CD14-positive monocyte (primary cell): ENCODE data around the gene TMA7. TPM values are rescaled to one million over a fixed set of nuclear protein-coding genes. Genes with fewer than 3 reads are reported as not detected.

Experiments
- DNase-seq, 3 donors: peaks; one replicate each; pipeline ENCODE4 v3.0.0-alpha.2; 2011 to 2022
- H2AFZ ChIP-seq: 2 replicates; pipeline ENCODE4 v1.6.0; 2012; ENCODE audit warnings: mild to moderate bottlenecking, low read depth, low read length, inconsistent platforms; ENCODE audit not compliant: insufficient read depth, poor library complexity, severe bottlenecking
- H3K27ac ChIP-seq, 2 donors: 1 replicate in 1 of 2; 2 replicates in 1 of 2; pipeline ENCODE4 v1.5.1; 2012 to 2013; ENCODE audit warnings: low read length in 2 of 2, control low read depth in 1 of 2, inconsistent platforms in 1 of 2, low read depth in 1 of 2, mild to moderate bottlenecking in 1 of 2
- H3K27me3 ChIP-seq, 2 donors: one replicate each; pipeline versions ENCODE4 v1.6.0 to v1.6.1; 2011 to 2013; ENCODE audit warnings: low read length in 2 of 2; ENCODE audit not compliant: control insufficient read depth in 2 of 2, insufficient read depth in 2 of 2
- H3K36me3 ChIP-seq, 2 donors: replicated peaks in 1 of 2; 1 replicate in 1 of 2; 2 replicates in 1 of 2; pipeline versions ENCODE4 v1.5.1 to v1.6.1; 2012 to 2013; ENCODE audit warnings: low read length in 2 of 2, control low read depth in 1 of 2, inconsistent platforms in 1 of 2, mild to moderate bottlenecking in 1 of 2; ENCODE audit not compliant: insufficient read depth in 2 of 2, control insufficient read depth in 1 of 2
- H3K4me1 ChIP-seq, 2 donors: 1 replicate in 1 of 2; 2 replicates in 1 of 2; pipeline versions ENCODE4 v1.5.1 to v1.6.1; 2012 to 2013; ENCODE audit warnings: low read length in 2 of 2, control low read depth in 1 of 2, inconsistent platforms in 1 of 2, mild to moderate bottlenecking in 1 of 2, moderate library complexity in 1 of 2; ENCODE audit not compliant: insufficient read depth in 2 of 2, control insufficient read depth in 1 of 2
- H3K4me2 ChIP-seq: replicated peaks from 2 replicates; pipeline ENCODE3; 2012; ENCODE audit warnings: low read length, moderate library complexity, mild to moderate bottlenecking; ENCODE audit not compliant: poor library complexity, severe bottlenecking; ENCODE audit errors: extremely low read depth
- H3K4me3 ChIP-seq, 3 experiments: fragments of 200-600 bp in 1 of 3; sonication (generic) in 1 of 3; replicated peaks in 1 of 3; 1 replicate in 2 of 3; 2 replicates in 1 of 3; pipeline ENCODE4 v1.5.1; 2011 to 2013; ENCODE audit warnings: low read length in 3 of 3, mild to moderate bottlenecking in 3 of 3, control low read depth in 2 of 3, low read depth in 2 of 3, inconsistent platforms in 1 of 3, moderate library complexity in 1 of 3
- H3K79me2 ChIP-seq: 2 replicates; pipeline ENCODE4 v1.6.0; 2012; ENCODE audit warnings: mild to moderate bottlenecking, control low read depth, inconsistent platforms, low read length, moderate library complexity; ENCODE audit not compliant: insufficient read depth
- H3K9ac ChIP-seq: 2 replicates; pipeline ENCODE4 v1.6.0; 2017; ENCODE audit warnings: low read length, mild to moderate bottlenecking; ENCODE audit not compliant: insufficient read depth, poor library complexity, severe bottlenecking
- H3K9me3 ChIP-seq, 2 donors: replicated peaks in 1 of 2; 1 replicate in 1 of 2; 2 replicates in 1 of 2; pipeline versions ENCODE4 v1.5.1 to v1.6.1; 2012 to 2013; ENCODE audit warnings: low read length in 2 of 2, control low read depth in 1 of 2; ENCODE audit not compliant: control insufficient read depth in 1 of 2, insufficient read depth in 1 of 2
- H4K20me1 ChIP-seq: 2 replicates; pipeline ENCODE4 v1.6.0; 2012; ENCODE audit warnings: mild to moderate bottlenecking, low read length, control low read depth, moderate library complexity; ENCODE audit not compliant: insufficient read depth
- H3K27ac Mint-ChIP-seq, 7 donors: one replicate each; pipeline ENCODE4 v1.8.0; 2020; ENCODE audit warnings: mild to moderate bottlenecking in 7 of 7, mixed read lengths in 7 of 7, moderate library complexity in 6 of 7, inconsistent platforms in 2 of 7
- H3K27me3 Mint-ChIP-seq, 3 donors: one replicate each; pipeline ENCODE4 v1.8.0; 2021 to 2022; ENCODE audit warnings: low read depth in 3 of 3, mild to moderate bottlenecking in 3 of 3, mixed read lengths in 3 of 3, moderate library complexity in 3 of 3, inconsistent platforms in 1 of 3
- H3K36me3 Mint-ChIP-seq, 2 donors: one replicate each; pipeline ENCODE4 v1.8.0; 2020; ENCODE audit warnings: mixed read lengths in 2 of 2, inconsistent platforms in 1 of 2, mild to moderate bottlenecking in 1 of 2
- H3K4me1 Mint-ChIP-seq: one replicate; pipeline ENCODE4 v1.8.0; 2020; ENCODE audit warnings: mild to moderate bottlenecking, mixed read lengths
- H3K4me3 Mint-ChIP-seq, 2 donors: one replicate each; pipeline ENCODE4 v1.8.0; 2020; ENCODE audit warnings: mild to moderate bottlenecking in 2 of 2, mixed read lengths in 2 of 2, moderate library complexity in 1 of 2
- H3K9me3 Mint-ChIP-seq, 7 donors: one replicate each; pipeline ENCODE4 v1.8.0; 2020 to 2022; ENCODE audit warnings: mixed read lengths in 7 of 7, mild to moderate bottlenecking in 6 of 7, moderate library complexity in 6 of 7, inconsistent platforms in 2 of 7
- CTCF ChIP-seq: fragments of 200-600 bp; IDR thresholded peaks from one replicate; pipeline ENCODE4 v1.8.0; 2022; ENCODE audit warnings: antibody characterized with exemption, mild to moderate bottlenecking
- WGBS: methylation state at CpG from one replicate; pipeline ENCODE4 v1.1.5; 2013; ENCODE audit warnings: missing lambda C conversion rate; ENCODE audit not compliant: insufficient coverage; 5-methylcytosine and 5-hydroxymethylcytosine counted together
- intact Hi-C, 2 donors: fragments of 100-400 bp; cut with micrococcal nuclease; formaldehyde crosslinking; loops; one replicate each; pipeline versions ENCODE4 v1.15.0 to v1.15.1; 2023
- polyA plus RNA-seq, 3 donors: library from polyadenylated mRNA; depleted of rRNA in 1 of 3; unstranded in 2 of 3; stranded (reverse) in 1 of 3; fragments of 300-500 nt in 2 of 3; fragments of >200 nt in 1 of 3; fragmentation: Illumina TruSeq in 2 of 3; gene quantifications; 1 replicate in 2 of 3; 2 replicates in 1 of 3; pipeline ENCODE4 v1.2.3, GENCODE V29; 2012 to 2021

Gene TMA7
- polyA plus RNA-seq, 3 donors = 301 to 559 (median 478) TPM

GRCh38 chr3:48465237-48465530, 25.1 kb downstream of the TMA7 start:
- peak overlapping the region in 1 of 3 experiments; percentile 4 for H3K4me3 ChIP-seq

More at GRCh38 chr3:48465237-48465530, 25.1 kb downstream of the TMA7 start:
- H3K4me3 Mint-ChIP-seq = peak overlapping the region; percentile 21 to 86
- peaks cover 0 to 2% (median 0%) of the 10 kb centered on the region in 3 donors for H3K27me3 Mint-ChIP-seq
- H3K36me3 ChIP-seq = peaks cover 45 to 56% of the 10 kb centered on the region in 2 donors
- H3K27ac ChIP-seq = peak overlapping the region; percentile 97 to 100
- peaks cover 11% of the 10 kb centered on the region for H4K20me1 ChIP-seq
- peak overlapping the region; percentile 100 for H3K27ac Mint-ChIP-seq
- H3K36me3 Mint-ChIP-seq = peaks cover 36 to 62% of the 10 kb centered on the region in 2 donors
- H3K4me2 ChIP-seq = peak overlapping the region; percentile 40
- H3K79me2 ChIP-seq = peaks cover 44% of the 10 kb centered on the region
- H3K9me3 Mint-ChIP-seq = no peaks in the 10 kb centered on the region
- DNase-seq = no peak
- 76% methylated on average over 6 of the region's 7 CpGs for WGBS
- peak; percentile 83 for TF ChIP-seq CTCF
- H3K9me3 ChIP-seq = no peaks in the 10 kb centered on the region
- H2AFZ ChIP-seq = peak overlapping the region; percentile 15
- intact Hi-C loops = loop anchor here (1.0 to 10.0 kb wide), 5 partner anchors 82 to 220 kb away; partner anchors contain the start of genes SLC26A6 (in 2 of the 2), NCKIPSD (in 1 of the 2) and UQCRC1 (in 1 of the 2)
- peaks cover 45% of the 10 kb centered on the region in 2 donors for H3K4me1 ChIP-seq
- no peaks in the 10 kb centered on the region for H3K27me3 ChIP-seq
- peak overlapping the region; percentile 99 for H3K9ac ChIP-seq
- peaks cover 44% of the 10 kb centered on the region for H3K4me1 Mint-ChIP-seq
